22Rv1 (cell line): ENCODE results near the gene SAMD13.

Source experiments
- H3K27ac ChIP-seq: fragments of 450-650 bp; 2 replicates; pipeline ENCODE4 v1.5.1; 2017
- CTCF ChIP-seq: fragments of 450-650 bp; IDR thresholded peaks from 2 replicates; pipeline ENCODE4 v1.5.1; 2017; ENCODE audit warnings: mild to moderate bottlenecking
- ZFX ChIP-seq: fragments of 450-650 bp; IDR thresholded peaks from 2 replicates; pipeline ENCODE4 v1.6.1; 2017; ENCODE audit warnings: antibody characterized with exemption, borderline replicate concordance

SAMD13 gene

GRCh38 chr1:84379917-84380180 lies 78.3 kb downstream of the SAMD13 start:
- TF ChIP-seq ZFX (no peak), CTCF (no peak)
- H3K27ac ChIP-seq: no peak overlapping the region

- TF ChIP-seq CTCF (no peak), ZFX (no peak)
- no peak overlapping the region for H3K27ac ChIP-seq
Measured at GRCh38 chr1:84382127-84382526, 80.6 kb downstream of the SAMD13 start.

GRCh38 chr1:84385347-84385746 lies 83.8 kb downstream of the SAMD13 start:
- no peak overlapping the region for H3K27ac ChIP-seq
- no peak for TF ChIP-seq CTCF
- TF ChIP-seq ZFX: no peak

GRCh38 chr1:84386716-84387479 lies 85.4 kb downstream of the SAMD13 start:
- TF ChIP-seq ZFX: no peak
- TF ChIP-seq CTCF: no peak
- no peak overlapping the region for H3K27ac ChIP-seq

- TF ChIP-seq CTCF: no peak
- no peak for TF ChIP-seq ZFX
- no peak overlapping the region for H3K27ac ChIP-seq
Measured at GRCh38 chr1:84387480-84388163, 86.1 kb downstream of the SAMD13 start.

GRCh38 chr1:84390226-84390625 lies 88.7 kb downstream of the SAMD13 start:
- TF ChIP-seq CTCF (no peak), ZFX (no peak)
- no peak overlapping the region for H3K27ac ChIP-seq
